GM23338 (cell line): ENCODE measurements around the gene CSTF1. TPM values are rescaled to one million over a fixed set of nuclear protein-coding genes. Genes with fewer than 3 reads are reported as not detected.

Experiments used
- ATAC-seq: fragments of 200-7000 bp; cut with Tn5 transposase; 3 replicates; pipeline ENCODE4 v1.9.1; 2020
- DNase-seq: peaks from one replicate; pipeline ENCODE4 v3.0.0-alpha.2; 2015; ENCODE audit warnings: low spot score
- H2AFZ ChIP-seq: fragments of 200-600 bp; sonication (generic); 2 replicates; pipeline ENCODE4 v1.8.0; 2016; ENCODE audit warnings: antibody characterized with exemption, mild to moderate bottlenecking, moderate library complexity
- H3F3A ChIP-seq: fragments of 200-600 bp; sonication (generic); replicated peaks from 2 replicates; pipeline ENCODE4 v1.8.0; 2017; ENCODE audit warnings: antibody characterized with exemption, mixed run types, low read depth
- H3K27ac ChIP-seq: fragments of 200-600 bp; sonication (generic); 2 replicates; pipeline ENCODE4 v1.6.1; 2016; ENCODE audit warnings: low read depth
- H3K27me3 ChIP-seq: fragments of 200-600 bp; sonication (generic); 2 replicates; pipeline ENCODE4 v1.8.0; 2016; ENCODE audit warnings: mild to moderate bottlenecking, mixed run types, moderate library complexity; ENCODE audit not compliant: insufficient read depth
- H3K36me3 ChIP-seq: fragments of 200-600 bp; sonication (generic); 2 replicates; pipeline ENCODE4 v1.8.0; 2016; ENCODE audit warnings: mild to moderate bottlenecking; ENCODE audit not compliant: insufficient read depth
- H3K4me1 ChIP-seq: fragments of 200-600 bp; sonication (generic); 2 replicates; pipeline ENCODE4 v1.8.0; 2016; ENCODE audit warnings: mild to moderate bottlenecking, moderate library complexity; ENCODE audit not compliant: insufficient read depth
- H3K4me2 ChIP-seq: fragments of 200-600 bp; sonication (generic); 2 replicates; pipeline ENCODE4 v1.7.1; 2017; ENCODE audit warnings: mixed run types
- H3K4me3 ChIP-seq: fragments of 200-600 bp; sonication (generic); 2 replicates; pipeline ENCODE4 v1.6.1; 2016; ENCODE audit warnings: mixed run types
- H3K79me2 ChIP-seq: fragments of 200-600 bp; sonication (generic); replicated peaks from 2 replicates; pipeline ENCODE4 v1.8.0; 2017; ENCODE audit warnings: mild to moderate bottlenecking; ENCODE audit not compliant: insufficient read depth
- H3K9me2 ChIP-seq: fragments of 200-600 bp; sonication (generic); 2 replicates; pipeline ENCODE4 v1.8.0; 2017; ENCODE audit not compliant: insufficient read depth
- H4K20me1 ChIP-seq: fragments of 200-600 bp; sonication (generic); replicated peaks from 2 replicates; pipeline ENCODE4 v1.8.0; 2017; ENCODE audit warnings: mild to moderate bottlenecking; ENCODE audit not compliant: insufficient read depth
- H3K27ac Mint-ChIP-seq: 2 replicates; pipeline ENCODE4 v1.8.0; 2020; ENCODE audit warnings: inconsistent platforms, mild to moderate bottlenecking, moderate library complexity, mixed read lengths
- H3K27me3 Mint-ChIP-seq: 3 replicates; pipeline ENCODE4 v1.8.0; 2022; ENCODE audit warnings: low read depth, mild to moderate bottlenecking, moderate library complexity, mixed read lengths, inconsistent platforms; ENCODE audit not compliant: insufficient read depth, poor library complexity
- H3K36me3 Mint-ChIP-seq: 3 replicates; pipeline ENCODE4 v1.8.0; 2021; ENCODE audit warnings: low read depth, mild to moderate bottlenecking, inconsistent platforms, moderate library complexity, mixed read lengths
- H3K4me1 Mint-ChIP-seq: 3 replicates; pipeline ENCODE4 v1.8.0; 2020; ENCODE audit warnings: mild to moderate bottlenecking, inconsistent platforms, mixed read lengths
- H3K4me3 Mint-ChIP-seq: 3 replicates; pipeline ENCODE4 v1.8.0; 2021; ENCODE audit warnings: moderate library complexity, mild to moderate bottlenecking, inconsistent platforms, mixed read lengths
- H3K9me3 Mint-ChIP-seq: 3 replicates; pipeline ENCODE4 v1.8.0; 2020; ENCODE audit warnings: moderate library complexity, mild to moderate bottlenecking, inconsistent platforms, mixed read lengths
- CREB1 ChIP-seq: fragments of 250-450 bp; sonication (Bioruptor Pico); IDR thresholded peaks from 2 replicates; pipeline ENCODE4 v1.5.0; 2020; ENCODE audit warnings: low read depth, mild to moderate bottlenecking, moderate library complexity
- CTCF ChIP-seq, 2 experiments: fragments of 200-600 bp in 1 of 2; sonication (generic) in 1 of 2; conservative IDR thresholded peaks; 2 replicates each; pipeline versions ENCODE4 v1.5.1 to v1.6.1; 2016 to 2017; ENCODE audit warnings: antibody characterized with exemption in 2 of 2, low read depth in 2 of 2, mild to moderate bottlenecking in 2 of 2, moderate library complexity in 1 of 2
- ETS1 ChIP-seq: IDR thresholded peaks from 2 replicates; pipeline ENCODE4 v1.6.1; 2016; ENCODE audit warnings: antibody characterized with exemption
- EZH2 ChIP-seq: fragments of 200-600 bp; sonication (generic); IDR thresholded peaks from one replicate; pipeline ENCODE4 v1.8.0; 2017; ENCODE audit warnings: antibody characterized with exemption, mild to moderate bottlenecking, low read depth; ENCODE audit not compliant: unreplicated experiment
- EZH2phosphoT487 ChIP-seq: fragments of 200-600 bp; sonication (generic); IDR thresholded peaks from one replicate; pipeline ENCODE4 v1.8.1; 2018; ENCODE audit warnings: antibody characterized with exemption; ENCODE audit not compliant: unreplicated experiment
- JUNB ChIP-seq: IDR thresholded peaks from one replicate; pipeline ENCODE4 v1.6.1; 2016; ENCODE audit warnings: antibody characterized with exemption; ENCODE audit not compliant: unreplicated experiment
- NANOG ChIP-seq: IDR thresholded peaks from 2 replicates; pipeline ENCODE4 v1.6.1; 2016; ENCODE audit warnings: antibody characterized with exemption, borderline replicate concordance
- POLR2AphosphoS5 ChIP-seq: IDR thresholded peaks from 2 replicates; pipeline ENCODE4 v1.6.1; 2016; ENCODE audit warnings: antibody characterized with exemption, low read depth
- REST ChIP-seq: IDR thresholded peaks from one replicate; pipeline ENCODE4 v1.6.1; 2018; ENCODE audit warnings: antibody characterized with exemption; ENCODE audit not compliant: unreplicated experiment
- STAT1 ChIP-seq: IDR thresholded peaks from one replicate; pipeline ENCODE4 v1.6.1; 2016; ENCODE audit warnings: antibody characterized with exemption; ENCODE audit not compliant: unreplicated experiment
- ZNF114 ChIP-seq: fragments of 250-450 bp; sonication (Bioruptor Pico); IDR thresholded peaks from 2 replicates; pipeline ENCODE4 v1.5.0; 2020; ENCODE audit warnings: mild to moderate bottlenecking, moderate library complexity
- ZNF331 ChIP-seq: fragments of 250-450 bp; sonication (Bioruptor Pico); IDR thresholded peaks from 2 replicates; pipeline ENCODE4 v1.5.0; 2020; ENCODE audit warnings: low read depth, mild to moderate bottlenecking, moderate library complexity
- ZNF462 ChIP-seq: fragments of 250-450 bp; sonication (Bioruptor Pico); IDR thresholded peaks from 2 replicates; pipeline ENCODE4 v1.5.0; 2020; ENCODE audit warnings: mild to moderate bottlenecking, moderate library complexity
- polyA plus RNA-seq: library from polyadenylated mRNA; unstranded; fragments of >200 nt; fragmentation: Nextera tagmentation; extraction: Ambion mirVana; gene quantifications from 2 replicates; pipeline ENCODE4 v1.2.1, GENCODE V29; 2016
- total RNA-seq: library from RNA; depleted of rRNA; stranded (reverse); fragments of >200 nt; shearing (Covaris generic); gene quantifications from 2 replicates; pipeline ENCODE4 v1.2.3, GENCODE V29; 2014

CSTF1 gene
- total and polyA plus RNA-seq, 2 experiments from 2014 or later = 21.5 to 62.3 TPM

GRCh38 chr20:56353356-56353755 is 39.1 kb upstream of the CSTF1 start:
- H2AFZ ChIP-seq = no peak overlapping the region
- TF ChIP-seq JUNB = no peak
- TF ChIP-seq EZH2 = no peak
- no peak for TF ChIP-seq CTCF (conservative IDR thresholded peaks at IDR 0.05; ENCODE audit: low read depth in 2 of 2)
- no peak for TF ChIP-seq ZNF331 (CRISPR knock-in tag)
- no peak for TF ChIP-seq NANOG
- no peak for TF ChIP-seq POLR2AphosphoS5
- TF ChIP-seq EZH2phosphoT487 = no peak
- no peak for TF ChIP-seq REST
- no peak for TF ChIP-seq ETS1
- no peak for TF ChIP-seq ZNF462 (CRISPR knock-in tag)
- no peak for TF ChIP-seq ZNF114 (CRISPR knock-in tag)
- no peak for TF ChIP-seq CREB1 (CRISPR knock-in tag)
- no peak for TF ChIP-seq STAT1
- peaks cover 11% of the 10 kb centered on the region for H3K4me1 ChIP-seq
- Mint-ChIP-seq H3K4me3 (no peak overlapping the region), H3K36me3 (no peaks in the 10 kb centered on the region), H3K27me3 (peaks cover 8% of the 10 kb centered on the region), H3K4me1 (peaks cover 6% of the 10 kb centered on the region), H3K27ac (no peak overlapping the region), H3K9me3 (no peaks in the 10 kb centered on the region; the same call in 2 of the 3 replicates)
- H3K27ac ChIP-seq = no peak overlapping the region
- H3K27me3 ChIP-seq = peaks cover 20% of the 10 kb centered on the region; the same call in 1 of the 2 replicates
- no peaks in the 10 kb centered on the region for H3K9me2 ChIP-seq
- no peaks in the 10 kb centered on the region for H3F3A ChIP-seq
- no peaks in the 10 kb centered on the region for H3K36me3 ChIP-seq
- no peaks in the 10 kb centered on the region for H4K20me1 ChIP-seq
- H3K79me2 ChIP-seq = no peaks in the 10 kb centered on the region
- no peak for ATAC-seq
- H3K4me2 ChIP-seq = no peak overlapping the region
- DNase-seq = no peak
- H3K4me3 ChIP-seq = no peak overlapping the region
